GM04504 (cell line): ENCODE data around the gene PCSK7.
"Not testable (repeated sequence)": the region's sequence is repeated elsewhere in the genome, so short reads cannot be mapped to it uniquely, and the experiment has no call there.

ENCODE experiments used
- DNase-seq: peaks from one replicate; pipeline ENCODE4 v3.0.0-alpha.2; 2012; ENCODE audit warnings: low read depth

PCSK7 gene

DNA sequence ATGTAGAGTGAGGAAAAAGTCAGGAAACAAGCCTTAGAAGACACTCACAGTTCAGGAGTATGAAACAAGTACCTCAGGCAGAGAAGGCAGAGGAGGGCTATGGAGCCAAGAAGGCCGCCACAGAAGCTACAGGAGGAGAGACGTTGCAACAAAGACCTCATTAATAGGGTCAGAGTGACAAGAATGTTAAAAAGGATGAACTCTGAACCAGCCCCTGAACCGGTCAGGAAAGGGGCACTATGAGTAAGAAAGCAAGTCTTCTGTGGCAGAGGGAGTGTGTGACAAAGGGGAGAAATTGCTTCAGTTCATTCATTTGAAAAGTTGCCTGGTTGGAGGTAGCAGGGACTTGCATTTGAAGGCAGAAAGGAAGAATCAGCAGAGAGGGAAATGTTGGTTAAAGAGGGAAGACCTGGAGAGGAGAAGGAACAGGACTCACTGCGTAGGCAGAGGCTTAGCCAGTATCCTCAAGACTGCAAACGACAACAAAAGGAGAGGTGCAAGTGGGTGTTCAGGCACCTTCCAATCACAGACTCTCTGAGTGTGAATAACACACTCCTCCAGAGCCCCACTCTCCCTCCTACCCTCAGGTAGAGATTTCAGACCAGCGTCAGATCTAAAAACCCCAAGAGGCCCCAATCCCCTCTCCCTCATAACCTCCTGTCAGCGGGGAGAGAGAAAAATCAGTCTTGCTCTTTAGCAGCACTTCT lies 17.3 kb downstream of the PCSK7 start:
- DNase-seq, result no peak

DNA sequence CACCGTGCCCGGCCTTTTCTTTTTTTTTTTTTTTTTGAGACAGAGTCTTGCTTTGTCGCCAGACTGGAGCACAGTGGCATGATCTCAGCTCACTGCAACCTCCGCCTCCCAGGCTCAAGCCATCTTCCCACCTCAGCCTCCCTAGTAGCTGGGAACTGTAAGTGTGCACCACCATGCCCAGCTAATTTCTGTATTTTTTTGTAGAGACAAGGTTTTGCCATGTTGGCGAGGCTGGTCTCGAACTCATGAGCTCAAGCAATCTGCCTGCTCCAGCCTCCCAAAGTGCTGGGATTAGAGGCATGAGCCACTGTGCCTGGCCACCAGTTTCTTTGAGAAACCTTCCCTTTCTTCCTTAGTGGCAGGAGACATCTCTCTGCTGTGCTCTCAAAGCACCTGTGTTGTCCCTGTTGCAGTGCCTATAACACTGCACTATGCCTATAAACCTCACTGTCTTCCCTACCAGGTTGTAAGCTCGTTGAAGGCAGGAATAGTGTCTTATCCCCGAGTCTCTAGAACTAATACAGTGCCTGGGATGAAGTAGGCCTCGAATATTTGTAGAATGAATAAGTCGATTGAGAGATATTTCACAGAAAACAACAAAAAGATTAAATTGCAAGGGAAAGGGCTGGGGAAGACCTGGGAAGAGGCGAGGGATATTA lies 19.0 kb downstream of the PCSK7 start:
- no peak for DNase-seq

DNA sequence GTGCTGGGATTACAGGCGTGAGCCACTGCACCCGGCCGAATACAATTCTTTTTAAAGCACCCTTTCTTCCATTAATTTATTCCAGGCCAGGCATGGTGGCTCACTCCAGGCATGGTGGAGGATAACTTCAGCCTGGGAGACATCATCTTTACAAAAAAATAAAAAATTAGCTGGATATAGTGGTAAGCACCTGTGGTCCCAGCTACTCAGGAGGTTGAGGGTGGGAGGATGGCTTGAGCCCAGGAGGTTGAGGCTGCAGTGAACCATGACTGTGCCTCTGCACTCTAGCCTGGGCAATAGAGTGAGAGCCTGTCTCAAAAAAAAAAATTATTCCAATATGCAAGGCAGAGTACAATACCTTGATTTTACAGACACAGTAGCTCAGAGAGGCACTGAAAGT lies 21.3 kb downstream of the PCSK7 start:
- DNase-seq, result no peak

DNA sequence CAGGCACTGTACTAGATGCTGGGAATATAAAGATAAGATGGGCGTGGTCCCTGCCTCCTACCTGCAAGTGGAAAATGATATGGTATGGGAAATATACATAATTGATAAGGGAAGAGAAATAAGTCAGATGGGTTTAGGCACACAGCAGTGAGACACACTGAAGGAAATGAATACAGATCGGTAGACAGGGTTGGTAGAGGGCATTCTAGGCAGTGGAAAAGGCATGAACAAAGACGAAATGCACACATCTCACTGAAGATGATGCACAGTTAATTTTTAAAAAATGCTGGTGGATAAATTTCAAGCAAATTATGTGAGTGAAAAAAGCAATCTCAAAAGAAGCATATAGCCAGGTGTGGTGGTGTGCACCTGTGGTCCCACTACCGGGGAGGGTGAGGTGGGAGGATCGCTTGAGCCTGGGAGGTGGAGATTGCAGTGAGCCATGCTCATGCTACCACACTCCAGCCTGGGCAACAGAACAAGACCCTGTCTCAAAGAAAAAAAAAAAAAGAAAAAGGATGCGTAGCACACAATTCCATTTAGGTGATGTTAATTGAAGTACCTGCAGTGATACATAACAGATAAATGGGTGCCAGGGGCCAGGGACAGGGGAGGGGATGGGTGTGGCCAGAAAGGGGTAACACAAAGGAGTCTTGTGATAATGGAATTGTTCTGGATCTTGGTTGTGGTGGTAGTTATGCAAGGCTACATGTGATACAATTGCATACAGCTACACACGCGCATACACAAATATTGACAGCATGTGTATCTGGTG lies 22.3 kb downstream of the PCSK7 start:
- DNase-seq, result not testable (repeated sequence)

DNA sequence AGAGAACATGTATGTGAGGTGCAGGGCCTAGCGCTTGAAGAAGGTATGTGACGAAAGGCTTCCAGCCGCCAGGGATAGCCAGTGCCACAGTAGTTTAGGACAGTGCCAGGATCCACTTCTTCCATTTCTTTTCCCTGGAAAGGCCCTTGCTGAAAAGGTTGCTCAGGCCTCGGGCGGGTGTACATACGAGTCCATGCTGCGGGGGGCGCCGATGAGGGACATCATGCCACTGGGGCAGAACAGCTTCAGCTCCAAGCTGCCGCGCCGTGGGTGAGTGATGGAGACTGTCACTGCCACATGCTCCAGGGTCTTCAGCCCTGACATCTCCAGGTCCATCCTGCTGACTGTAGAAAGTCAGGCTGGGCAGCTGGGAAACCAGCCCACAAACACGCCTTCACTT lies 23.2 kb downstream of the PCSK7 start:
- not testable (repeated sequence) for DNase-seq

DNA sequence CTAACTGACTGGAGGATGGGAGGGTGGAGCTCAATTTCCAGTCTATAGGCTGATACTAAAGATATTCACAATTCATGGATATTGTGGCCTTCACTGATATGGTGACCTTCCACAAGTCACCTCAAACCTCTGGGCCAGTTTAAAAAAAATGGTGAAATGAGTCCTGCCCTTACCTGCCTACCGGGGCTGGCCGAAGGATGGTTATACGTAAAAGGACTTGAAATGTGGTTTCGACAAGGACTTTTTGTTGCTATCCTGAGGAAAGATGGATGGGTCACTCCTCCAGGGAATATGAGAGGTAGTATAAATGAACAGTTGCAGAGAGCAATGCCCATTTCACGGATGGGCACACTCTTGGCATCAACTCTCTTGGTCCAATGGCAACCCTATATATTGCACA lies 24.4 kb downstream of the PCSK7 start:
- not testable (repeated sequence) for DNase-seq

DNA sequence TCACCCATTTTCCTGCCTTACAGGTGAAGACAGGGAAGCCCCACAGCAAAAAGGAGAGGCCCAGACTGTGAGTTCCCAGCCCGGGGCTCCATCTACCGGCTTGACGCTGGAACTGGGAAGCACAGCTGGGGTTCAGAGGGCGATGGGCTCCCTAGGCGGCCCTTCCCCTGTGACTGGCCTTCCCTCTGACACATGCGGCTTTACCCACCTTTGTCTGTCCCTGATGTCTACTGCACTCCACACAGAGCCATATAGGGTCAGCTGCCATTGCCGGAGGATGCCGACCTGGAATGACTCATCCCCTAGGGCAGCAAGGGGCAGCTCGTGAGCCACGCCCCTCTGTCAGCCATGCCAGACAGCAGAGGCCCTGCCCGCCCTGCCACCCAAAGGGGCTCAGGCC lies 25.0 kb downstream of the PCSK7 start:
- not testable (repeated sequence) for DNase-seq

DNA sequence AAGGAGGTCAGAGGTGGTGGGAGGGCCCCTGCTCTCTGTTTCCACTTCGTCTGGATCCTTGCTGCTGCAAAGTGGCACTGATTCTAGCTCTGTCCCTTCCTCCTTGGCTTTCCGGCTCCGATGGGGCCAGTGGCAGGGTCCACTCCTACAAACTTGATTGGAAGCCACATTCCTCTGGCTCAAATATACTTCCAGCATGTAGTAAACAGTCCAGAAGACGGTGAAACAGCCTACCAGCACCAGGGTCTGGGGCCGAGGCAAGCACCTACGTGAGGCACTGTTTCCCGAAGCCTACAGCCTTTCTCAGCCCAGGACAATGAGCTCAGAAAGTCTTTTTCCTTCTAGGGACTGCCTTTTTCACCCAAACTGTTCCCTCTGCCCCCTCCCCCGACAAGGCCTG lies 25.8 kb downstream of the PCSK7 start:
- not testable (repeated sequence) for DNase-seq

DNA sequence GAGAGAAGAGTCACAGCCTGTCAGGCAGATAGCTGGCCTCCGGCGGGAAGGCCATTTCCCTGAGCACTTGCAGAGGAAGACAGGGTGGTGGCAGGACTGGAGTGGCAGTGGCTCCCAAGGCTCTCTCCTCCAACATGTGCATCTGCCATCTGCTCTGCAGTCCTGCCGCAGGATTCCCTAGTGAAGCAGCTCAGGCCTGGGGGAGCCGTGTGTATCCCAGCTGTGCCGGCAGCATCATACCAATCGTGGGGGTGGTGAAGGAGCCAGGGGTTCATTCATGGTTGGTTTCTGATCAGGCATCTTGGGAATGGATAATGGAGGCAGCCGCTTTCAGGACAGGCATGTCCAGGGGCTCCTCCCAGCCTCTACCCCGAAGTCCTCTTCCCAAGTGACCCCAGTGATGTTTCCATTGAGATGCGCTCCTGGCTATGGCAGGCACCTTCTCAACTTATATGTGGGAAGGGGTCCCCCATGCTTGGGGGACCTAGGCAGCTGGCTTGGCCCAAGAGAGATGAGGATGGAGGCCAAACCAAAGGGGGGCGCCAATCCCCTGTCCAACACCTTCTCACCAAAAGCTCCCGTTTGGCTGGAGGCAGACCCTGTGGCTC lies 26.6 kb downstream of the PCSK7 start:
- DNase-seq, result no peak

DNA sequence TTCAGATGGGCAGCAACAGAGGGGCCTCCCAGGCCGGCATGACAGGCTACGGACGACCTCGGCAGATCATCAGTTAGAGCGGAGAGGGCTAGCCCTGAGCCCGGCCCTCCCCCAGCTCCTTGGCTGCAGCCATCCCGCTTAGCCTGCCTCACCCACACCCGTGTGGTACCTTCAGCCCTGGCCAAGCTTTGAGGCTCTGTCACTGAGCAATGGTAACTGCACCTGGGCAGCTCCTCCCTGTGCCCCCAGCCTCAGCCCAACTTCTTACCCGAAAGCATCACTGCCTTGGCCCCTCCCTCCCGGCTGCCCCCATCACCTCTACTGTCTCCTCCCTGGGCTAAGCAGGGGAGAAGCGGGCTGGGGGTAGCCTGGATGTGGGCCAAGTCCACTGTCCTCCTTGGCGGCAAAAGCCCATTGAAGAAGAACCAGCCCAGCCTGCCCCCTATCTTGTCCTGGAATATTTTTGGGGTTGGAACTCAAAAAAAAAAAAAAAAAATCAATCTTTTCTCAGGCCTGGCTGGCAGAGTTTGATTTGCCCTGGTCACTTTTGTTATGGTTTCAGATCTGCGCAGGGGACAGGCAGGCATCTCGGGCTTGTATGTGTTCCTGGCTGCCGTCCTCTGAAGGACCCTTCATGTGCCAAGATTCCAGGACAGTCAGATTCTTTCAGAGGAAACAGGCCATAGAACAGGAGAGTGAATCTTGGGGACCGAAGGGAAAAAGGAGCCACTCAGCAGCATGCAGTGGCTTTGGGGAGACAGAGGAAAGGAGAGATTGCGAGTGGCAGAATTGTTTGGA lies 27.4 kb downstream of the PCSK7 start:
- DNase-seq, result no peak

DNA sequence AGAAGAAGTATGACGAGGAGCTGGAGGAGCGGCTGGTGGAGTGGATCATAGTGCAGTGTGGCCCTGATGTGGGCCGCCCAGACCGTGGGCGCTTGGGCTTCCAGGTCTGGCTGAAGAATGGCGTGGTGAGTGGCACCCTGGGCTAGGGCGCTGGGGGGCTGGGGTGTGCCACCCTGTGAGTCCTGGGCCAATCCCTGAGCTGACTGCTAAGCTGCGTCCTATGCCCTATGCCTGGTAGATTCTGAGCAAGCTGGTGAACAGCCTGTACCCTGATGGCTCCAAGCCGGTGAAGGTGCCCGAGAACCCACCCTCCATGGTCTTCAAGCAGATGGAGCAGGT lies 28.8 kb downstream of the PCSK7 start:
- DNase-seq, result no peak

DNA sequence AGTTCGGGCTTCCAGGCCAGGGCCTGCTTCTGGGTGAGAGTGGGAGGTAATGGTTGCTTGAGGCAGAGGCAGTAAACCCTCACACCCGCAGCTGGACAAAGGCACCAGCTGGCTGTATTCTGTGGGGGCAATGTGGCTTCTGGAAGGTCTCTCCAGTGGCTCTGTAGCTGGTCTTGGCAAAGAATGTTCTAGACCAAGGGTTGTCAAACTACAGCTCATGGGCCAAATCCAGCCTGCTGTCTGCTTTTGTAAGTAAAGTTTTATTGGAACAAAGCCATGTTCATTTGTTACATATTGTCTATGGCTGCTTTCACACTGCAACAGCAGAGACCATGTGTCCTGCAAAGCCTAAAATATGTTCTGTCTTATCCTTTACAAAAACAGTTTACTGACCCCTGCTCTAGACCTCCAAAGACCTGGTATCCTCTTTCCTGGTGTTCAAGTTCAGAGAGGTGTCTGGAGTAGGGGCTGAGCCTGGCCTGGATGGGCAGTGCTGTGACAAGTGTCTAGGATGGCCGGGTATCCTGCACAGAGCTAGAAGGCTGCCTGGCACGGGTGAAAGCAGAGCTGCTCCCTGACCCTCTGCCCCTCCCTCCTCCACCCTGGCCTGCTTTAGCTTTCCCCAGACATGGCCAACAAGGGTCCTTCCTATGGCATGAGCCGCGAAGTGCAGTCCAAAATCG lies 29.3 kb downstream of the PCSK7 start:
- DNase-seq, result no peak

DNA sequence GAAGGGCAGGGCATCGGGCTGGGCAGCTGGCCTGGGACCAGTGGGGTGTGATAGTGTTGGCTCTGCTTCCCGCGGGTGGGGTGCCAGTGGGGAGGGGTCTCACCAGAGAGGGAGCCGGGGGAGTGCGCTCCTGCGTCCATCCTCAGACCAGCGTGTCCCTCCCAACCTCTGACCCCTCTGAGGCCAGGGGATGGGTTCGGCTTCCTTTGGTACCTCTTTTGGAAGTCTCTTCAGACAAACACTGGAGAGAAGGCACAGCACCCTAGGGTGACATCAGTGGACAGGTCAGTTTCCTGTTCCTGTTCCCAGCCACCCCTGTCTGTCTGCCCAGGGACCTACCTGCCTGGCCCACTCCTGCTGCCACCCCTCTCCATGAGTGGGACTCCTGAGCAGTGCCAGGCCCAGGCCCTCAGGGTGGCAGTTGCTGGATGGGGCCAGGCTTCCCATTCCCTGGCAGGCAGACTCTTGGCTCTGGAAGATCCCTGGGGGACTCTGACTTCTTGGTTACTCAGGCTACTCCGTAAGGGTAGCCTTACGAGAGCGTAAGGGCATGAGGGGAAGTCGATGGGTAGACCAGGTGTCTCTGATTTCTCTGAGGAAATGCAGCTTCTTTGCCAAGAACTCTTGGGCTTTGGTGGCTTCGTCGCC lies 30.1 kb downstream of the PCSK7 start:
- no peak for DNase-seq

DNA sequence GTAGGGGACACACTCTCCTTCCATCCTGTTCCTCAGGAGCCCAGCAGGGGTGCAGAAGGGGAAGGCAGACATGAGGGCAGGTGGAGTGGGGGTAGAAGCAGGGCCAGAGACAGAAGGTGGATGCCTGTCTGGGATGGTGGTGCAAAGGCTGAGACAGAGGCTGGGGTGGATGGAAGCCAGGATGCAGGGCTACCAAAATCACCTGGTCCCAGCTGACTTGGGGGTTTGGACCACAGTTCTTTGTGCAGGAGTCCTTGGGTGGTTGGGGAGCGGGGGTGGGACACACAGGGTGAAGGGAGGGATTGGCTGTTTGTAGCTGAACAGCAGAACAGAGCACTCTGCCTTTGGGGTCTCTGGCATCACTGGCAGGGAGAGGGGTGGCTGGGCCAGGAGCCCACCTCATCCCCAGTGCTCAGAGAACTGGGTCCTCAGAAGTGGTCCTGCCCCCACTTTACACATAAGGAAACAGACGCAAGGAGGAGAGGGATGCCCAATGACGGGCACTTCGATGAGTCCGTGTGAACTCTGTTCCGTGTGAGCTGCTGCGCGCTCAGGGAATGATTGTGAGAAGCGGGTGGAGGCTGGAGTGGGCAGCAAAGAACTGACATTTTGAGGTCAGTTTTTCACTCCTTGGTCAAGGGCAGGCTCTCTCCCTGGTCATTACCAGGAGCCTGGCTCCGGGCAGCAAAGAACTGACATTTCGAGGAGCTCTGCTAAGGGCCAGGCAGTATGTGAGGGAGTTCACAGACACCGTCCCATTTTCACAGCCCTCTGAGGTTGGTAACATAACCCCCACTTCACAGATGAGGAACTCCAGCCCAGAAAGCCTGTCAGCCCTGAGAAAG lies 30.8 kb downstream of the PCSK7 start:
- no peak for DNase-seq

DNA sequence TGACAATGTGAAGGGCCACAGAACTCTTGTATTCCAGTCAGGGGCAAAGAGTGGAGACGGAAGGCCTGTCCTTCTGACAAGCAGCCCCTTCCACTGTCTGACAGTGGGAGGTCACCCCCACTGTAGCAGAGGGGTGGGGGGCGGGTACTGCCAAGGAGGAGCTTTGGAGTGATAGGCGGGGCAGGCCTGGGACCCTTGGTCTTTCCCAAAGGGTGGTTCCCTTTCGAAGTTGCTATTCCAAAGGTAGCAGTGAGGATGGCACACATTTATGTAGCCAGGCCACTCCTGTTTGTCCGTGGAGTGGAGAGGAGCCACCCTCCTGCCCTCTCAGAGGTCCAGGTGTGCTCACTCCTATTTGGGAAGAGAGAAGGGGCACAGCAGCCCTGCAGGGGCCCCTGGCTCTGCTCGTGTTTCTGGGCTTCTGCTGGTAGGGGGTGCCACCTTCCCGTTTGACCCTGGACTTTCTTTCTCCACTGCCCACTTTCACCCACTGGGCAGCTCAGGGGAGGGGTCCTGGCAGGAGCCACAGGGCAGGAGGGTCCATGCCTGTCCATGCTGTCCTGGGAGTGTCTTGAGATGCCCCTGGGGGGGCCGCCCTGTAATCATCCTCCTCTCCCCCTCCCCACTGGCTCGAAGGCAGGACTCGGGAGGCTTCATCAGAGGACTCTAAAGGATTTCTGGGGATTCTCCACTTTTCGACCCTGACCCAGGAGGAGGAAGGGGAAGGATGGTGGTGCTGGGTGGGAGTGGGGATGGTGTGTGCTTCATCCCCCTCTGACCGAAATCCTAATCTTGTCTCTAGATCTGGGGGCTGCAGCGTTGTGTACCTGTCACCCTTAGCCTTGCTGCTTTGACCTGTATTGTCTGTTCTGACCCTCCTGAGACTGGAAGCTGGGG lies 31.7 kb downstream of the PCSK7 start:
- DNase-seq, result no peak

DNA sequence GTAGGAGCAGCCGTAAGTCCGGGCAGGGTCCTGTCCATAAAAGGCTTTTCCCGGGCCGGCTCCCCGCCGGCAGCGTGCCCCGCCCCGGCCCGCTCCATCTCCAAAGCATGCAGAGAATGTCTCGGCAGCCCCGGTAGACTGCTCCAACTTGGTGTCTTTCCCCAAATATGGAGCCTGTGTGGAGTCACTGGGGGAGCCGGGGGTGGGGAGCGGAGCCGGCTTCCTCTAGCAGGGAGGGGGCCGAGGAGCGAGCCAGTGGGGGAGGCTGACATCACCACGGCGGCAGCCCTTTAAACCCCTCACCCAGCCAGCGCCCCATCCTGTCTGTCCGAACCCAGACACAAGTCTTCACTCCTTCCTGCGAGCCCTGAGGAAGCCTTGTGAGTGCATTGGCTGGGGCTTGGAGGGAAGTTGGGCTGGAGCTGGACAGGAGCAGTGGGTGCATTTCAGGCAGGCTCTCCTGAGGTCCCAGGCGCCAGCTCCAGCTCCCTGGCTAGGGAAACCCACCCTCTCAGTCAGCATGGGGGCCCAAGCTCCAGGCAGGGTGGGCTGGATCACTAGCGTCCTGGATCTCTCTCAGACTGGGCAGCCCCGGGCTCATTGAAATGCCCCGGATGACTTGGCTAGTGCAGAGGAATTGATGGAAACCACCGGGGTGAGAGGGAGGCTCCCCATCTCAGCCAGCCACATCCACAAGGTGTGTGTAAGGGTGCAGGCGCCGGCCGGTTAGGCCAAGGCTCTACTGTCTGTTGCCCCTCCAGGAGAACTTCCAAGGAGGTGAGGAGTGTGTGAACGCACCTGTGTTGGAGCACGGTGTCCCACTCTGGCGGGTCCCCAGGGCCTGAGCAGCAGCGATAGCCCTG lies 32.6 kb downstream of the PCSK7 start, which contains the start of gene TAGLN:
TAGLN (plus strand) TSS at position 318 of the 863 bp plus-strand sequence. CDS start 3,644 bp downstream, outside the sequence.
- DNase-seq, result peak; percentile 80

DNA sequence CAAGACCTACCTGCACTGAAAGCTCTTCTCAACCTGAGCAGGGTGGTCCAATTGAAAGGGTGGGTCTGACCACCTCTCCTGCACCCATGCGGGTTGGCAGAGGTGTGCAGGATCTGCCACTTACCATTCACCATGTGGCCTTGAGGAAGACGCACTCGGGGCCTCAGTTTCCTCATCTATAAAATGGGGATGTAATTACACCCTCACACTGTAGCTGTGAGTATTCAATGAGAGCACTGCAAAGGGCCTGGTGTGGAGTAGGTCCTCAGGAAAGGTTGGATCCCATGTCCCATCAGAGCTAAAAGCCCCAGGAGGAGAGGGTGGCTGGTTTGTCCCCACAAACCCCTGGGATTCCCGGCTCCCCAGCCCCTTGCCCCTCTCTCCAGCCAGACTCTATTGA lies 33.3 kb downstream of the PCSK7 start:
- DNase-seq, result no peak
